Measurements from ENCODE around the gene UNC119.

DNA sequence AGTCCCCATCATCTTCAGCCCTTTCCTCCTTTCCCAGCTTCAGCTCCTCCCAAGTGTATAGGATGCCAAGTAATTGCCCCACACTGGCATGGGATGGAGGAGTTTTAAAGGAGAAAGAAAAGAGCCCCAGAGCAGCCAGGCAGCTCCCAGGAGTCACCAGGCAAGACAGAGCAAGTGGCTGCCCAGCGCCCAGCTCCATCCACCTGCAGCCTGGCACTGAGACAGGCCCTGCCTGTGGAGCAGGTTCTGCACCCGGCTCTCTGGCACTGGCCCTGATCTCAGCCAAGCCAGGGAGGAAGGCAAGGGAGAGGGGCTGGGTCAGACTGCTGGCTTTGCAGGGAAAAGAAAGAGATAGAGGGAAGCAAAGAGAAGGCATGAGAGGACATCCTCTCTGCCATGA is 24.6 kb downstream of the UNC119 start:
- no peak for TF ChIP-seq RARB (CRISPR knock-in tag; IDR thresholded peaks at IDR 0.05)
- TF ChIP-seq, protein P1, sequence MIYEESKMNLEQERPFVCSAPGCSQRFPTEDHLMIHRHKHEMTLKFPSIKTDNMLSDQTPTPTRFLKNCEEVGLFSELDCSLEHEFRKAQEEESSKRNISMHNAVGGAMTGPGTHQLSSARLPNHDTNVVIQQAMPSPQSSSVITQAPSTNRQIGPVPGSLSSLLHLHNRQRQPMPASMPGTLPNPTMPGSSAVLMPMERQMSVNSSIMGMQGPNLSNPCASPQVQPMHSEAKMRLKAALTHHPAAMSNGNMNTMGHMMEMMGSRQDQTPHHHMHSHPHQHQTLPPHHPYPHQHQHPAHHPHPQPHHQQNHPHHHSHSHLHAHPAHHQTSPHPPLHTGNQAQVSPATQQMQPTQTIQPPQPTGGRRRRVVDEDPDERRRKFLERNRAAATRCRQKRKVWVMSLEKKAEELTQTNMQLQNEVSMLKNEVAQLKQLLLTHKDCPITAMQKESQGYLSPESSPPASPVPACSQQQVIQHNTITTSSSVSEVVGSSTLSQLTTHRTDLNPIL (CRISPR knock-in tag; IDR thresholded peaks at IDR 0.05; ENCODE audit: low read depth) = no peak
- TF ChIP-seq SNAI2 (CRISPR knock-in tag; IDR thresholded peaks at IDR 0.05) = no peak
- TF ChIP-seq, protein P2, sequence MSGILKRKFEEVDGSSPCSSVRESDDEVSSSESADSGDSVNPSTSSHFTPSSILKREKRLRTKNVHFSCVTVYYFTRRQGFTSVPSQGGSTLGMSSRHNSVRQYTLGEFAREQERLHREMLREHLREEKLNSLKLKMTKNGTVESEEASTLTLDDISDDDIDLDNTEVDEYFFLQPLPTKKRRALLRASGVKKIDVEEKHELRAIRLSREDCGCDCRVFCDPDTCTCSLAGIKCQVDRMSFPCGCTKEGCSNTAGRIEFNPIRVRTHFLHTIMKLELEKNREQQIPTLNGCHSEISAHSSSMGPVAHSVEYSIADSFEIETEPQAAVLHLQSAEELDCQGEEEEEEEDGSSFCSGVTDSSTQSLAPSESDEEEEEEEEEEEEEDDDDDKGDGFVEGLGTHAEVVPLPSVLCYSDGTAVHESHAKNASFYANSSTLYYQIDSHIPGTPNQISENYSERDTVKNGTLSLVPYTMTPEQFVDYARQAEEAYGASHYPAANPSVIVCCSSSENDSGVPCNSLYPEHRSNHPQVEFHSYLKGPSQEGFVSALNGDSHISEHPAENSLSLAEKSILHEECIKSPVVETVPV (CRISPR knock-in tag; IDR thresholded peaks at IDR 0.05) = no peak
- no peak for TF ChIP-seq ZC3H10 (CRISPR knock-in tag; IDR thresholded peaks at IDR 0.05)
- TF ChIP-seq, protein P3, sequence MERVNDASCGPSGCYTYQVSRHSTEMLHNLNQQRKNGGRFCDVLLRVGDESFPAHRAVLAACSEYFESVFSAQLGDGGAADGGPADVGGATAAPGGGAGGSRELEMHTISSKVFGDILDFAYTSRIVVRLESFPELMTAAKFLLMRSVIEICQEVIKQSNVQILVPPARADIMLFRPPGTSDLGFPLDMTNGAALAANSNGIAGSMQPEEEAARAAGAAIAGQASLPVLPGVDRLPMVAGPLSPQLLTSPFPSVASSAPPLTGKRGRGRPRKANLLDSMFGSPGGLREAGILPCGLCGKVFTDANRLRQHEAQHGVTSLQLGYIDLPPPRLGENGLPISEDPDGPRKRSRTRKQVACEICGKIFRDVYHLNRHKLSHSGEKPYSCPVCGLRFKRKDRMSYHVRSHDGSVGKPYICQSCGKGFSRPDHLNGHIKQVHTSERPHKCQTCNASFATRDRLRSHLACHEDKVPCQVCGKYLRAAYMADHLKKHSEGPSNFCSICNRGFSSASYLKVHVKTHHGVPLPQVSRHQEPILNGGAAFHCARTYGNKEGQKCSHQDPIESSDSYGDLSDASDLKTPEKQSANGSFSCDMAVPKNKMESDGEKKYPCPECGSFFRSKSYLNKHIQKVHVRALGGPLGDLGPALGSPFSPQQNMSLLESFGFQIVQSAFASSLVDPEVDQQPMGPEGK (CRISPR knock-in tag; IDR thresholded peaks at IDR 0.05; ENCODE audit: borderline replicate concordance) = no peak
- TF ChIP-seq ISL1 (CRISPR knock-in tag; IDR thresholded peaks at IDR 0.05) = no peak

All from SK-N-SH treated with all-trans-retinoic acid at 6 μM for 48 hours (cell line).